ENCODE results near the gene PLEKHM3.

DNA sequence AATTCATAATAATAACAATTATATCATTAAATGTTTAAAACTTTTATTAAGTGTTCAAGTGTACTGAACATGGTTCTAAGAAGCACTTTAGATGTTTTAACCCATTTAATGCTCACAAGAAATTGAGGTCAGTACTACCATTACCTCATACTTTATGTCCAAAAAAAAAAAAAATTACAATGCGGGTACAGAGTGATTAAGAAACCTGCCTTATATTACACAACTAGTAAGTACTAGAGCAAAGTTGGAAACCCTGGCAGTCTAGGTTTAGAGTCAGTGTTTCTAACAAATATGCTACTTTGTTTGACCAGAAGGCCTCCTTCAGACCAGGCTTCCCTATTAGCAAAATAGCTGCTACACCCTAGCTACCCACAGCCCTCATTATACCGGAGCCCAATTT is 28.5 kb downstream of the PLEKHM3 start:
- no peak for TF ChIP-seq CTCF (IDR thresholded peaks at IDR 0.05)
- no peak for TF ChIP-seq CHD4 (IDR thresholded peaks at IDR 0.05; ENCODE audit: borderline replicate concordance)
- no peak for TF ChIP-seq FOSB (CRISPR knock-in tag; IDR thresholded peaks at IDR 0.05)
- TF ChIP-seq, protein P1, sequence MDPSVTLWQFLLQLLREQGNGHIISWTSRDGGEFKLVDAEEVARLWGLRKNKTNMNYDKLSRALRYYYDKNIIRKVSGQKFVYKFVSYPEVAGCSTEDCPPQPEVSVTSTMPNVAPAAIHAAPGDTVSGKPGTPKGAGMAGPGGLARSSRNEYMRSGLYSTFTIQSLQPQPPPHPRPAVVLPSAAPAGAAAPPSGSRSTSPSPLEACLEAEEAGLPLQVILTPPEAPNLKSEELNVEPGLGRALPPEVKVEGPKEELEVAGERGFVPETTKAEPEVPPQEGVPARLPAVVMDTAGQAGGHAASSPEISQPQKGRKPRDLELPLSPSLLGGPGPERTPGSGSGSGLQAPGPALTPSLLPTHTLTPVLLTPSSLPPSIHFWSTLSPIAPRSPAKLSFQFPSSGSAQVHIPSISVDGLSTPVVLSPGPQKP (IDR thresholded peaks at IDR 0.05; ENCODE audit: low read depth, low read length) = no peak
- no peak for TF ChIP-seq RAD21 (conservative IDR thresholded peaks at IDR 0.05 in 1 of 2, IDR thresholded peaks at IDR 0.05 in 1 of 2)
- TF ChIP-seq RNF2 (IDR thresholded peaks at IDR 0.05; ENCODE audit: borderline replicate concordance, low read depth) = no peak

Measured in A549 (cell line).